GM18951 (cell line): ENCODE measurements around the gene OTUB1.
"Not testable (repeated sequence)": the region's sequence is repeated elsewhere in the genome, so short reads cannot be mapped to it uniquely, and the experiment has no call there.

ENCODE experiments used
- POLR2A ChIP-seq: IDR thresholded peaks from 4 replicates; pipeline ENCODE4 v1.6.1; 2011; ENCODE audit warnings: mild to moderate bottlenecking; ENCODE audit not compliant: insufficient read length, insufficient read depth; ENCODE audit errors: extremely low read depth
- in situ Hi-C: fragments of 300-500 bp; cut with MboI; formaldehyde crosslinking; loops from one replicate; pipeline ENCODE4 v1.12.0; 2022; ENCODE audit warnings: low sequenced_read_pairs, mixed read lengths, inconsistent platforms; ENCODE audit not compliant: unreplicated experiment

Gene OTUB1

DNA sequence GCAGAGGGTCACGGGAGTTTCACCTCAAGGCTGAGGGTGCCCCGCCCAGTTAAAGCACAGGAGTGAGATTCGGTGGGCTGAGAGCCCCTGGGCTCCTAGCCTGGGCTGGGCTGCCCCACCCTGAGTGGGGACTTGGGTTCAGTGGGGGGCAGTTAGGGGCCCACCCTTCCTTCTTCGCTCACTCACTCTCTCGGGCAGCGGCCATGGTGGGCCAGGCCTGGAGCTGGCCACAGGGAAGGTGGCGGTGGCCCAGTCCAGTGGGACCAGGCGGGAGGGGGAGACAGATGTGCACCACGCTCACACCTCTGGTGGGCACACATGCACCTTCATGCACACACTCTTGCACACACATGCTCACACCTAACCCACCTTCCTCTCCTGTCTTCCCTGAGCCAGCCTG, 55.6 kb downstream of the OTUB1 start:
- in situ Hi-C loops = no loop called here
- no peak for TF ChIP-seq POLR2A

DNA sequence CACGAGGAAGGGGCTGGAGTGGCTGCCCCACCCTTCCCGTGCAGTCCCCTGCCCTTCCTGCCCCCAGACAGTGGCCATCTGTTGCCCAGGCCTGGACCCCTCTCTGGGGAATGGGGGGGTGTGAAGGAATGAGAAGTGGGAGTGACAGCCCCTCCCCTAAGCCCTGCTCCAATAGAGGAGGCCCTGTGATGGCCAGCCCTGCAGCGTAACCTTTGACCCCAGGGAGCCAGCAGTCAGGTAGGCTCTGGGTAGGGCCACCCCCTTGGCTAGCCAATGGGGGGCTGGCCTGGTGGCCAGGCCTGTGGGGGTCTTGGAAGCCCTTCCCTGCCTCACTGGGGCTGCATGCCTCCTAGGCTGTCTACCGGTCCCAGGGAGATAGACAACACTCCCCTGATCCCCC, 56.1 kb downstream of the OTUB1 start:
- TF ChIP-seq POLR2A = no peak
- in situ Hi-C loops = no loop called here

DNA sequence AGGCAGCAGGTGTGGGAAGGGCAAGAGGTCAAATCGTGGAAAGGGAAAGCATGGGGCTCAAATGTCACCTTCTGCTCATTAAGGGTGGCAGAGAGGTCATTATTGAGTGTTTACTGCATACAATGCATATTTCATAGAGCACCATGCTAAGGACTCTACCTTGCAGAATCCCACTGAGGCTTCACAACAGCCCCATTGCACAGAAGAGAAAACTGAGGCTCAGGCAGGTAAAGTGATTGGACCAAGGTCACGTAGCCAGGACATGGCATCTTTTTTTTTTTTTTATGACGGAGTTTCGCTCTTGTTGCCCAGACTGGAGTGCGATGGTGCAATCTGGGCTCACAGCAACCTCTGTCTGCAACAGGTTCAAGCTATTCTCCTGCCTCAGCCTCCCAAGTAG, 57.3 kb downstream of the OTUB1 start:
- in situ Hi-C loops = no loop called here
- TF ChIP-seq POLR2A = no peak

DNA sequence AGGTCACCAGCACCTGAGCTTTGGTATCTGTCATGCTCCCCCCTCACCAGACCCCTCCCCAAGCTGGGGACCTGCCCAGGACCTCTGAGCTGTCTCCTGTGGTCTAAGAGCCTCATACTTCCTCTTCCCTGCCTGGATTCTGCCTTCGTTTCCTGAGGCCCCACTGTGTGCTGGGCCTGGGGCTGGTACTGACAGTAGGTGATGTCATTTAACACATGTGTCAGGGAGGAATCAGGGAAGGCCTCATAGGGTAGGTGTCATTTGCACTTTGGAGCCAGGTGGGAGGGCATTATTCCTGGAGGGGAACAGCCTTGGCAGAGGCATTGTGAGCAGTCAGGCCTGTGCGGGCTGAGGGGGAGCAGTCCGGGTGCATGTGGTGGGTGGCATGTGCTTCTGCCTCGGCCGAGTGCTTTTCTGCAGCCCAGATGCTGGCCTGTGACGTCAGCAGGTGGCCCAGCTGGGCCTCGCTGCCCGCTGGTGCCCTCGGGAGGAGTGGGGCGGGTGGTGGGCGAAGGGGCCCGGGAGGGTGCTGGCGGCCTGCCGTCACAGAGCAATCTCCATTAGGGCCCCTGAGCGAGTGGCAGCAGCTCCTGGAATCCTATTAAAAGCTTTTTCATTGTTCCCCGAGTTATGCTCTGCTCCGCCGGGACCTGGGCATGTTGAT, 58.6 kb downstream of the OTUB1 start:
- in situ Hi-C loops = no loop called here
- no peak for TF ChIP-seq POLR2A

DNA sequence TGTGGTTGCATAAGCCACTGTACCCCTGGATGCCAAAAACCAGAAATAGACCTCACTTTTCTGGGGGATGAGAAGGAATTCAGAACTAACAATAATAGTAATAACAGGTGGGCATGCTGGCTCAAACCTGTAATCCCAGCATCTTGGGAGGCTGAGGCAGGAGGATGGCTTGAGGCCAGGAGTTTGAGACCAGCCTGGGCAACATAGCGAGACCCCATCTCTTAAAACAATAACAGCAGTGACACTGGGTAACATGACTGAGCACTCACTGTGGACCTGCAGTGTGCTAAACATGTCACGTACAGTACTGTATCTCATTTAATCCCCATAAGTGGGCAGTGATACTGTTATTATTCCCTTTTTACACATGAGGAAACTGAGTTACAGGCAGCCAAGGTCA, 59.5 kb downstream of the OTUB1 start:
- in situ Hi-C loops = no loop called here
- TF ChIP-seq POLR2A = no peak

DNA sequence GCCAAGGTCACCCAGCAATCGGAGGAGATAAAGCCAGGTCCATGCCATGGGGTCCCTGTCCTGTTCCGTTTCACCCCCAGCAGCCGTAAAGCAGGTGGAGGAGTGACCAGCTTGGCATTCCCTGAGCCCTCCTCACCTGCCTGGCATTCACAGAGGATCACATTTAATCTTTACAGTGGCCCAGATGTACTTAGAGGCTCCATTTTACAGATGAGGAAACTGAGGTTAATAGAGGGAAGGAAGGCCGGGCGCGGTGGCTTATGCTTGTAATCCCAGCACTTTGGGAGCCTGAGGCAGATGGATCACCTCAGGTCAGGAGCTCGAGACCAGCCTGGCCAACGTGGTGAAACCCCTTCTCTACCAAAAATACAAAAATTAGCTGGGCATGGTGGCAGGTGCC, 61.1 kb downstream of the OTUB1 start:
- in situ Hi-C loops = not testable (repeated sequence)
